HG02981 (cell line): ENCODE results near the gene CACNA2D2.

ENCODE experiments used
- ATAC-seq: cut with Tn5 transposase; IDR thresholded peaks from one replicate; pipeline ENCODE4 v1.9.1; 2021; ENCODE audit warnings: mild to moderate bottlenecking, moderate library complexity; ENCODE audit not compliant: unreplicated experiment

CACNA2D2 gene

GRCh38 chr3:50408443-50408944 is 94.9 kb downstream of the CACNA2D2 start:
- no peak for ATAC-seq

- ATAC-seq: no peak
Measured at GRCh38 chr3:50406487-50406886, 96.9 kb downstream of the CACNA2D2 start.

DNA sequence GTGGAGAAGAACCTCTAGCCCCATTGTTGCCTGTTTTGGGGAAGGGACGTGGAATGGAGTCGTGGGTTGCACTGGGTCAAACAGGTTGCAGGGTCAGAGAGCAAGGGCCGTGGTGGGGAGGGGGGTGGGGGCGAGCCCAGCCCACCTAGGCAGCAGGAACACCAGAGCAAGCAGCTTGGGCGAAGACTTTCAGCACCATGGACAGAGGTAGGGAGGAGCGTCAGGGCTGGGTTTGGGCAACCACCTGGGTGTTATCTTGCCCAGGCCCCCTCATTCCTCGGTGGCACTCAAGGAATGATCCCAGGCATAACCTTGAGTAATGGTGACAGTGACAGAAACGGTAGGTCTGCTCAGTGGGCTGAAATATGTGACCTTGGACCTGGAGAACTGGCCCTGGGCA is 98.2 kb downstream of the CACNA2D2 start:
- no peak for ATAC-seq

- ATAC-seq: no peak
Measured at GRCh38 chr3:50401978-50402595, 101.3 kb downstream of the CACNA2D2 start.

- ATAC-seq: no peak
Measured at GRCh38 chr3:50396502-50396901, 106.9 kb downstream of the CACNA2D2 start.

GRCh38 chr3:50395070-50395860 is 108.2 kb downstream of the CACNA2D2 start:
- ATAC-seq: no peak

DNA sequence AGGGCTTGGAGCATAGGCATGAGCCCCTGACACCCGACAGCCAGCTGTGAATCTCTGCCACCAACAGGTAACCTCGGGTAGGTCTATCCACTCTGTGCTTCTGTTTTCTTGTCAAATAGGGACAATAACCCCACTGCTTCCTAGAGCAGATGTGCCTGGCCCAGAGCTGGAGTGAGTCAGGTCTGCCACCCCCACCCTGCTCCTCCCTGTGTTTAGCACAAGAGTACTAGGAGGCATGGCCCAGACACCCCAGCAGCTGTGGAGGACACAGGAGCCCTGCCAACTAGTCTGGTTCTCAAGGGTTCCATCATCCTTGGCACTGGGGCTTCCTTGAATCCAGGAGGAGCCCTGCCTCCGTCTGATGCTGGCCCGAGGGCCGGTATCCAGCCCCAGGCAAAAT is 110.4 kb downstream of the CACNA2D2 start:
- no peak for ATAC-seq

DNA sequence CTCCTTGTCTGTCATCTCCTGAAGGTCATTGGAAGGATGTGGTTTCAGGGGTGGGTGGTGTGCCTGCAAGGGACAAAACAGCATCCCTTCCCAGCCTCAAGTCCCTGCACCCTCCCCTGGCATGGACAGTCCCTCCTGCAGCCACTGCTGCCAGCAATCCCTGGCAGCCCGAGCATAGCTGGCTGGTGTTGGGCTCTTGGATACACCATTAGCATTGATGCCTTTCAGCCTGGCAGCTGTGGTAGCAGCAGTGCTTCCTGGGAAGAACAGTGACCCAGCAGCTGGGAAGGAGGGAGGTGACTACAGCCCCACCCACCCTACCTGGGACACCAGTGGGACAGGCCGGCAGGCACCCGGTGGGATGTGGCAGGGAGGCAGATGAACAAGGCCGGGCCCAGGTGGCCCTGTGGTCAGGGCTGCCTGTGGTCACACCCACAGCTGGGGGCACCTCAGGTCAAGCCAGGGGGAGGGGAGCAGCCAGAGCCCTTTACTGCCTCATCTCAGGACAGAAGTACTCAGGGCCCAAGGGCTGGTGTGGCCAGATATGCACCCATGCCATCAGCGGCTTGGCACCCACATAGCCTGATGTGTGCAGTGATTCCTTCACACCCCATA is 111.2 kb downstream of the CACNA2D2 start:
- ATAC-seq: no peak

DNA sequence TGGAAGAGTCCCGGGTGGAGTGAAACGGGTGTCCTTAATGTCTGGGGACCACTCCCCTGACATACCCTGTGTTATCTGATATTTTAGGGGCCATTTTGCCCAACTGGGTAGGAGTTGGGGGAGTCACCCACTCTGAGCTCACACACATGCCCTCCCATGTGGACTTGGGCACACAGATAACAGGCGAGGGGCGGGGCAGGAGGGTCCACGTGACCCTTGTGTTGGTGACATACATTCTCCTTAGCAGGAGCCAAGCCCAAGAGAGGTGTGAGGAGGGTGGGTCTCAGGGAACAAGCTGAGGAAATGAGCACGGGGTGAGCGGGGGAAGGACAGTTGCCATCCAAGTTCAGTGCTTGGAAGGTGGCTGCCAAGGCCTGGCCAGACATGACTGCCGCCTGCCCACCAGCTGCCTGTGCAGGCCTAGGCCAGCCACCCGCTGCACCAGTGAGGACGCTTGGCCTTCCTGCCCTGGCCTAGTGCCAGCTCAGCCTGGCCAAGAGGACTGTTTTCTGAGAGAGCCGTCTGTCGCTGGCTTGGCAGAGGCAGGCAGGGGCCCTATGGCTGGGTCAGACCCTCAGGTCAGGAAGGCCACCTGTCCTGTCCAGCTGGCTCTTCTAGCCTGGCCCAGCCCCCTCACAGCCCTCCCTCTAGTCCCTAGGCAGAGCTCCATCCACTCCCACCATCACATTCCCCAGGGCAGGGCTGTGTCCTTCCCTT is 112.8 kb downstream of the CACNA2D2 start:
- no peak for ATAC-seq

- no peak for ATAC-seq
Measured at GRCh38 chr3:50389414-50389767, 114.0 kb downstream of the CACNA2D2 start.

DNA sequence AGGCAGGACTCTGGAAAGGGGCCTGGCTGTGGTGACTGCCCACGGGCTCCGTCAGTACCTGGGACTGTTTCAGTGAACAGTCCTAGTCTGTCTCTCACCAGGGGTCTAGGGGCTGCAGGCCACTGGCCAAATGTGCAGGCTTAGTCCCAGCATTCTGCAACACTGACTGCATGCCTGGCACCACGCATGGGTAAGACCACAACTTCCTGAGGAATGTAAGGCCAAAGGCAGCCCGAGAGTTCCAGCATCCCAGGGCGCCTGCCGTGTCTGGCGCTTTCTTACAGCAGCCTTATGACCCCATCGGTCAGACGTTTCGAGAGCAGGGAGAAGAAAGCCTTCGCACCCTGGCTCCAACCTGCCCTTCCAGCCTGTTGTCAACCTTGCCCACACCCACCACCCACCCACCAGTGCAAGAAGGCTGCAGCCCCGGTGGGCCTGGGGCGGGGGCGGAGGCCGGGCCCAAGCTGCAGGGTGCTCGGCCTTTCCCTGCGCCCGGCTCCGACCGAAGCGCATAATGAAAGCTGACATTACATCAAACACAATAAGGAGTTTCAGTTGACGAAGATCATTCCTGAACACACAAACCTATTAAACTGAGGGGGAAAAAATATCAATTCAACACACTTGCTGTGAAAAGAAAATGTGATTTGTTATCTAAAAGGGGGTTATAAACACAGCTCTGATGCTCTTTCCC is 114.6 kb downstream of the CACNA2D2 start:
- ATAC-seq: no peak

DNA sequence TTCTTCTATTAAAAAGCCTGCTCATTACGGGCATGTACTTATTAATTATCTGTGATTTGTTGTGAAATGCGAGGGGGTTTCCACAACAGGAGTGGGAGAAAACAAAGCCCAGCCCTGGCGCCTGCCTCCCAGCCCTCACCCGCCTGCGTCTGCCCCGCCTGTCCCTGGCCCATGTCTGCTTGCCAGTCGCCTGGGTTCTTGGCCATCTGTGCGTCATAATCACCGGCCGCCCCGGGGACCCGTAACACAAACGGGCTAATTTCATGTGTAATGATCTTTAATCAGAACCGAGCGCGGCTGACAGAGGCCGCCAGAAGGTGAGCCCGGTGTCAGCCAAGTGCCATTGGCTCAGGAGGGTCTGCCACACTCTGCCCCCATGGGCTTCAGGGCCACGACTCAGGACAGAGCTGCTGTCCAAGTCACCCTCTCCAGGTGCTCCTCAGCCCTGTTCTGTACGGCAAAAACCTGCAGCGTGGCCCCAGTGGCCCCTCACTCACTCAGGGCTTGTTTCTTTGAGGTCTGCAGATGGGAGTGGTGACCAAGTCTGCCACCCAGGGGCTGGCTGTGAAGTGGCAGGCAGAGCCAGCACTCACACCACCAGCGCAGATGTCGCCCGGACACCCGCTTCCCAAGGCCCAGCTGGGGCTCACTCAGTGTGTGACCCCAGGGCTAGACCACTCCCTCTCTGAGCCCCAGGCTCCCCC is 115.3 kb downstream of the CACNA2D2 start:
- ATAC-seq: no peak

DNA sequence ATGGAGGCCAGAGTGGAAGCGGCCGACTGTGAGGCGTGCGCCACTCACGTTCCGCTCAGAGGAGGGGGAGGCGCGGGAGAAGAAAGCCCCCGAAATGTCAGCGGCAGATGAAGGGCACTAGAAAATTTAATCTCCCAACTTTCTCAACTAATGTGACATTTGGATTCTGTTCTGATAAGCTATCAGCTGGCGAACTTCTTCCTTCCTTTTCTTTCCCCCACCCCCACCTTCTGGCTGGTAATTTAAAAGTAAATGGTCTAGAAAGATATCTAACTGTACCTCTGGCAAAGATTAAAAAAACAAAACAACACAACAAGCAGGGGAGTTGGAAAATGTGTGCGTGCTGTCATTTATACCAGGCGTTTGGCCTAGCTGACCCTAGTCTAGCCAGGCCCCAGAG is 117.7 kb downstream of the CACNA2D2 start:
- no peak for ATAC-seq

DNA sequence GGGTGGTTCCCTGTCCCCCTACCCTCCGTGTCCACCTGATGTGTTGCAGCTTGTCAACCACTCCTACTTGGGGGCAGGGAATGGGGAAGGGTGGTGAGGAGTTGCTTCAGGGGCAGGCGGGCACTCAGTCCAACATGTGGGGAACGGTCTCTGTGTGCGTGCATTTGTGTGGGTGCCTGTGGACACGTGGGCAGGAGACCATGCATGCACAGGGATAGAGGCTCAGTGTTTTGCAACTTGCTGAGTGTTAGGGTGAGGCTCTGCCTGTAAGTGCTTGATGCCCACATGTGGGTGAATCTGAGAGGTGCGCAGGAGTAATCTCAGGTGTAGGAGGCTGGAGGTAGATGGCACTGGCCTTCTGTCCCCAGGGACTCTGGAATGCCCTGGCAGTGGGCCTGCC is 119.7 kb downstream of the CACNA2D2 start:
- ATAC-seq: no peak

- ATAC-seq: no peak
Measured at GRCh38 chr3:50382722-50383121, 120.7 kb downstream of the CACNA2D2 start.

DNA sequence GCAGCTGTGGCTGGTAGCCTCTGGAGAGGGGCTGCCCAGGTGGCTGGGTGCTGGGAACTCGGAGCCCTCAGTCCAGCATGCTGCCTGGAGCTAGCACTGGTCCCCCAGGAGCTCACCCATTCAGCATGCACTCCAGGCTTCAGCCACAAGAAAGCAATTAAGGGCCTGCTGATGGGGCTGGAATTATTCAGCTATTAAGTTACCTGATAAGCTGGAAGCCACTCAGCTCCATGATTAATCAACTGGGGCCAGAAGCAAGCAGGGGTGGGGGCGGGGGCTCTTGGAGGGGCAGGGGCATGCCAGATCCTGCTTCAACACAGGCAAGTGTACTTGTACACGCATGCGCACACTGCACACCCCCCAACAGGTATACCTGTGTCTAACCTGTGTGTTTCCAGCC is 122.1 kb downstream of the CACNA2D2 start:
- no peak for ATAC-seq

GRCh38 chr3:50380405-50381085 is 122.9 kb downstream of the CACNA2D2 start:
- ATAC-seq: no peak

- ATAC-seq: no peak
Measured at GRCh38 chr3:50378757-50379156, 124.7 kb downstream of the CACNA2D2 start.

DNA sequence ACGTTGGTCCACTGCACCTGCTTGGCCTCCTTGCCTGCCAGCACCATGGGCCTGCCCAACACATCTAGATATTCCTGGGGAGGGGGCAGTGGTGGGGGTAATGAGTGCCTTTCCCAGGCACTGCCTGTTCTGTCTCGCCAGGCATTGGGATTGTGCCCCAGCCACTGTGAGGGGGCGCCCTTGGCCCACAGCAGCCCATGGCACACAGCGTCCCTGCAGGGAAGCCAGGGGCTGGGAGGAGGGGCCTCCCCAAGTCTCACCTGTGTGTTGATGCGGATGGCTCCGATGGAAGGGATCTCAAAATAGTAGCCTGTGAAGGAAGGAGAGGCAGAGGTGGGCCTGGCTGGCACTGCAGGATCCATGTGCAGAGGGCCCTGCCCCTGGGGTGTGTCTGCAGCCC is 125.4 kb downstream of the CACNA2D2 start:
- ATAC-seq: no peak
